Activated CD8-positive, alpha-beta memory T cell treated with anti-CD3 and anti-CD28 coated beads, Interleukin-2, amount 50 U/mL, for 24 hours (primary cell): ENCODE results near the gene GIPC3.

Source experiments
- DNase-seq: peaks from one replicate; pipeline ENCODE4 v3.0.0-alpha.2; 2020; ENCODE audit errors: extremely low read depth

GIPC3 gene

GRCh38 chr19:3638208-3639193 is 53.2 kb downstream of the GIPC3 start:
- DNase-seq, result no peak

GRCh38 chr19:3639479-3639878 is 54.2 kb downstream of the GIPC3 start:
- no peak for DNase-seq

GRCh38 chr19:3641515-3642269 is 56.4 kb downstream of the GIPC3 start:
- no peak for DNase-seq

- no peak for DNase-seq
These were observed 57.0 kb downstream of the GIPC3 start for GRCh38 chr19:3642296-3642695.
